Endothelial cell of hepatic sinusoid (primary cell): Measurements from ENCODE around the gene CRADD.
"Not testable (repeated sequence)": the region's sequence is repeated elsewhere in the genome, so short reads cannot be mapped to it uniquely, and the experiment has no call there.

Experiments used
- in situ Hi-C: cut with HindIII; loops from 2 replicates; pipeline ENCODE4 v1.10.0; 2017; ENCODE audit warnings: low sequenced_read_pairs

CRADD gene

GRCh38 chr12:93754859-93755258 is 77.7 kb downstream of the CRADD start:
- in situ Hi-C loops, result not testable (repeated sequence)

- in situ Hi-C loops, result no loop called here
These were observed 79.1 kb downstream of the CRADD start for GRCh38 chr12:93756288-93756687.

- in situ Hi-C loops, result no loop called here
These were observed 80.9 kb downstream of the CRADD start for GRCh38 chr12:93757792-93758694.

DNA sequence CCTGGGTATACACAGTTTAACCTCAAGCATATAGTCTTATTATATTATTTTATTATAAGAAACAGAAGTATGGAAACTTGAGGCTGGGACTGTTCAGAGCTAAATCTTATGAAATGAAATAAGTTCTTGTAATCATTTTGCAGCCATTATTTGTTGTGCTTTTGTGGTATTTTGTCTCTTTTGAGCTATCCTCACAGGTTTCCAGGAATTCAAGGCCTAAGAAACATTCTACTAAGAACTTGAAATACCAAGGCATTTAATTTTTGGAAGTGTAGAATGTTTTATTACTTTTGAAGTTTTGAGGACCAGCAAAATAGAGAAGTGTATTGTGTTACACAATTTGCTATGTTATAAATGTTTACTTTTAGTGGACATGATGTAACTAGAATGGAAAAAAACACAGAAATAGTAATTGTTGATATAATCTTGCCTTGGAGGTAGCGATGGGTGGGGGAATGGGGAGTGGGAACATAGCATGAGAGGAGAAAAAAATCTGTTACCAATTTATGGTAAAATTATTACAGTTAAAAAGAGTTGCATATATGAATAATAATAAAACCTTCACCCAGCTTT is 81.7 kb downstream of the CRADD start:
- in situ Hi-C loops, result no loop called here

GRCh38 chr12:93759512-93760081 is 82.4 kb downstream of the CRADD start:
- in situ Hi-C loops, result no loop called here

GRCh38 chr12:93760275-93760875 is 83.2 kb downstream of the CRADD start:
- in situ Hi-C loops, result no loop called here

- in situ Hi-C loops, result no loop called here
These were observed 85.0 kb downstream of the CRADD start for GRCh38 chr12:93762059-93762719.

GRCh38 chr12:93762912-93763553 is 85.9 kb downstream of the CRADD start:
- in situ Hi-C loops, result no loop called here

DNA sequence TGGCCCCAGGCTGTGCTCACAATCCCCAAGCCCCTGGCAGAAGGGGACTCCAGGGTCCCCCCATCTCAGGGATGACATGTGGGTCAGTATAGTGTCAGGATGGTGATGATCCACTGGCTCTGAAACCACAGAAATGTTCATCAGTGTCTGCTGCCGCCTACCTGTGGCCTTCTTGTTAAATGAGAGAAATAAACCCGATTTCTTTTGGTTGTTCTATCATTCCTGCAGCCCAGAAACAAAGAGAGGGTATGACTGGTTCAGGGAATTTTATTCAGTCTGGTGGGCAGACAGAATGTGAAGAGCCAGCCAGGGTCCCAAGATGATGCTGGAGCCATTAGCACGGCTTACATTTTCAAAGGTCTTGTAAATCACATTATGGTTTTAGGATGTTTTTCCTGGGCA is 86.6 kb downstream of the CRADD start:
- in situ Hi-C loops, result no loop called here

DNA sequence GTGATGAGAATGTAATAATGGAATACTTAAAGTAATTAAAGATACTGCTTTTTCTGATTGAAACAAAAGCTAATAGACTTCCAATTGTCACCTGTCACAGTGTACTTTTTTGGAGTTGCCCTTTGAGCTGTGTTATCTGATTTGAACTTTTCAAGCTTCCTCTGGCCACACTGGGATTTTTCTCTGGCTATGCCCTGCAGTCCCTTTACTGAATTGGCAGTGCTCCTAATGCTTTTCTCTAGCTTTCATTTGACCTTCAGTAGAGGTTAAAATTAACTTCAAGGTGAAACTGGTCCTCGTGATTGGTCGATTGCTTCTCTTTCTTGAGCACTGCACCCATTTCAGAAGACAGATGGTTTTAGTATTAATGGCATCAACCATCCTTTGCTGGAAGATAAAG is 89.2 kb downstream of the CRADD start:
- in situ Hi-C loops, result loop anchor here (5.0 kb wide), 1 partner anchor 336 kb away; no protein-coding TSS in a partner anchor

GRCh38 chr12:93766796-93767523 is 89.8 kb downstream of the CRADD start:
- in situ Hi-C loops, result loop anchor here (5.0 kb wide), 1 partner anchor 335 kb away; no protein-coding TSS in a partner anchor

DNA sequence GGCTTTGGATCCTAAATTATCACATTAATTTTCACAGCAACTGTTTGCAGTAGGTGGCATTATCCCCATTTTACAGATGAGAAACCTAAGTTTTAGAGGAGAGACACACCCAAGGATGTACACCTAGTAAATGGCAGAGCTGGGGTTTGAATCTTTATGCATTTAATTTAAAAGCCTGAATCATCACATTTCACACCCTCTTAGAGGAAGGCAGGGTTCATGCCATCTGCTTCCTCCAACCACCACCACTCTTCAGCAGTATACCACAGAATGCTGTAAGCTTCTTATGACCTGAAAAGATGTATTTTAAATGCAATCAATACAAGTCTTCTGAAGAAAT is 90.3 kb downstream of the CRADD start:
- in situ Hi-C loops, result loop anchor here (5.0 kb wide), 1 partner anchor 335 kb away; no protein-coding TSS in a partner anchor

GRCh38 chr12:93772003-93772700 is 95.0 kb downstream of the CRADD start:
- in situ Hi-C loops, result no loop called here

- in situ Hi-C loops, result no loop called here
These were observed 96.1 kb downstream of the CRADD start for GRCh38 chr12:93773122-93773871.

GRCh38 chr12:93776581-93777018 is 99.4 kb downstream of the CRADD start:
- in situ Hi-C loops, result loop anchor here (5.0 kb wide), 1 partner anchor 51 kb away; no protein-coding TSS in a partner anchor

DNA sequence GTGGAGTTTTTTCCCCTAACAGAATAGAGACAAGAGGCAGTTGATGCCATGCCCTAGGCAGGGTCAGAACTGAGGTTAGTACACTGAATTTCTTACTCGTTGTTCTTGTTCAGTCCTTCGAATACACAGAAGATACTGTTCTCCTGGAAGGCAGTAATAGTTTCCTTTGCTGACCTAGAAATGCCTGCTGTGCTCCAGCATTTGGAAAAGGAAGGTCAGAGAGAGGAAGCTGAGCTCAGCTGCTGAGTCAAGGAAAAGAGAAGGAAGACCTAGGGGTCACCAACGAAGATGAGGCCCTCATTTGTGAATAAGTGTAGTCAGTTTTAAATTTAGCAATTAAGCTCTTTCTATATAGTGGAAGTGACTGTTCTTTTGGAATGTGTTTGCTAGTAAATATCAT is 100.1 kb downstream of the CRADD start:
- in situ Hi-C loops, result loop anchor here (5.0 kb wide), 1 partner anchor 50 kb away; no protein-coding TSS in a partner anchor

DNA sequence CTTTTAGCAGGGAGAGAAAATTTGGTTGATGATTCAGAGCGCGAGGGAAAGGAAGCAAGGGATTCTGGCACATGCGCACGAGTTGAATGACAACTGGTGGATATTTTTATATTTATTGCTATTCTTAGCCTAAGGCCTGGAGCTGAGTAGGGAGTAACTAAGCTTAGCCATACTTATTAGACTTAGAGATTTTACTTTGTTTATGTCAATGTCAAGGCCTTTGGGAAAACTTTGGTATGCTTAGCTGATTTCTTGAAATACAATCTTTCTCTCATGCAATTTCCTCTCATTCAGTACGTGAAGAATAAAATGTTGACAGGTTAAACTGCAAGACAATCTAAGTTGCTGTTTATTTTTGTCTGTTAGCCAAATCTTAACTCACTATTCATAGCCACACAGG is 101.1 kb downstream of the CRADD start:
- in situ Hi-C loops, result loop anchor here (5.0 kb wide), 1 partner anchor 49 kb away; no protein-coding TSS in a partner anchor

GRCh38 chr12:93778766-93779165 is 101.6 kb downstream of the CRADD start:
- in situ Hi-C loops, result loop anchor here (5.0 kb wide), 1 partner anchor 49 kb away; no protein-coding TSS in a partner anchor
